ENCODE data around the gene FAM200A.
"Not testable (repeated sequence)": the region's sequence is repeated elsewhere in the genome, so short reads cannot be mapped to it uniquely, and the experiment has no call there.

The FAM200A gene

DNA sequence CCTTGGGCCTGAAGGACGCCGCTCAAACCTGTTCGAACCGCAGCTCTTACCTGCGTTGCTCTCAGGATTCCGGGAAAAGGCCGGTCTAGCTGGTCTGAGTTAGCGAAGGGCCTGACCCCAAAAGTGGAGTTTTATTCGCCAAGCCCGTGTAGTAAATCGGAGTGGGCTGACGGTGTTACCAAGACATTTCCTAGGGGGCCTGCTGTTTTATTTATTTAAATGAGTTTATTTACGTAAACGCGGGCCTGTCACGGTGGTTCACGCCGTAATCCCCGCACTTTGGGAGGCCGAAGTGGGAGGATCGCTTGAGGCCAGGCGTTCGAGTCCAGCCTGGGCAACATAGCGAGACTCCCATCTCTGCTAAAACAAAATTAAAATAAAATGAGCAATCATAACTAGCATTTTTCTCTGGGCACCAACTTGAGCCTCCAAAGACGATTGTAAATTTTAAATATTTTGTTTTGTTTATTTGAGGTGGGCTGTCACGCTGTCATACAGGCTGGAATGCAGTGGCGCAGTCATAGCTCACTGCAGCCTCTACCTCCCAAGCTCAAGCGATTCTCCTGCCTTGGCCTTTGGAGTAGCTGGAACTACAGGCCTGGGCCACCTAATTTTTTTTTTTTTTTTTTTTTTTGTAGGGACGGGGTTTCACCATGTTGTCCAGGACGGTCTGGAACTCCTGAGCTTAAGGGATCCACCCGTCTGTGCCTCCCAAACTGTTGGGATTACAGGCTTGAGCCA, 7.4 kb upstream of the FAM200A start:
- DNase-seq, result no peak
- no peak for ATAC-seq

DNA sequence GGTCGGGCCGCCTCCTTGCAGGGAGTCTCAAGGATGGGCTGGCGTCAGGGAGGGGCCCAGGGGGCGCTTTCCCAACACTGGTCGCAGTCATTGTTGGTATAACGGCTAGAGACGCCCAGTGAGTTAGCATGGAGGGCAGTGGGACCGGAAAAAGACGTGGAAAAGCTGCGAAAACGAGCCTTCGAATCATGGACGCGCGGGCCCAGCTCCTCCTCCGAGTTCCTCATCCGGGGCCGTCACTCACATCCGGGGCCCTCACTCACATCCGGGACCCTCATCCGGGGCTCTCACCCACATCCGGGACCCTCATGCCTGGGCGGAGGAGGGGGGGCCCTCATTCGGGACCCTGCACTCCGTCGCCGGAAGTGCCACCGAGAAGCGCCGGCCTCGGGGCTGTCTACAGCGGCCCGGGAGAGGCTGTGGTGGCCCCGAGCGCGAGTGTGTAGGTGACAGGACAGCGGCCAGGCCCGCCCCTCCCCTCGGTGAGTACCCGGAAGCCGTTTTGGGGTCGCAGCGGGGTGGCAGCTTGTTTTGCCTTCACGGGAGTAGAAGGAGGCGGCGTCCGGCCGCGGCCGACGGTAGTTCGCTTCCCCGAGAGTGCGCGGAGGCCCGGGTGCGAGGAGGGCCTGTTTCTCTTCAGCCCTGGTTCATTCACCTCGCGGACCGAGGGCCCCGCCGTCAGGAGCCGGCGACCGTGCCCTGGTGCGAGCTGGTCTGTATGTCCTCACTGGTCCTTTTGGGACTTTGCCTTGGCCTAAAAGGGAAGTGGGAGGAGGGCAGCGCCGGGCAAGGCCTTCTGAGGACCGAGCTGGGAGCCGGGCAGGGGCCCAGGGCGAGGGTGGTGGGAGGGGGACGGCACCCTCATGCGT, 6.6 kb upstream of the FAM200A start, which contains the start of gene ZNF655:
Gene ZNF655, plus strand, starts transcription at position 337 of the 869 bp plus-strand sequence. CDS start 1,918 bp downstream, outside the sequence.
- peak; percentile 92 for DNase-seq

DNA sequence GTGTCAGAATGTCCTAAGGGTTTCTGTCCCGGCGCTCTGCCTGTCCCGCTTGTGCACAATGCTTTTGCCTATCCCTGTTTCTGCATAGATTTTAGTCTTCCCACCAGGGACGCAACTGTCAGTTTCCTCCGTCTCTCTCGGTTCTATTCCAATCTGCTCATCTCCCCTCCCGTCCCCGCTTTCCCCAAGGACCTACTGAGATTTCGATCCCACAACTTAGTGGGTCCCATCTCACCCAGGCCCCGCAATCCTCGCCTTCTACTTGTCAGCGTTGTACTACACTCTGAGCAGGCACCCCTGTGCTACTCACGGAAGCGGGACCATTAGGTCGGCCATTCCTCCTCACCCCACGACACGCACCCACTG, 6.0 kb upstream of the FAM200A start:
- peak; percentile 61 for ATAC-seq
- no peak for DNase-seq

More for the DNA sequence above, 6.6 kb upstream of the FAM200A start, which contains the start of gene ZNF655:
- peak; percentile 91 for ATAC-seq

DNA sequence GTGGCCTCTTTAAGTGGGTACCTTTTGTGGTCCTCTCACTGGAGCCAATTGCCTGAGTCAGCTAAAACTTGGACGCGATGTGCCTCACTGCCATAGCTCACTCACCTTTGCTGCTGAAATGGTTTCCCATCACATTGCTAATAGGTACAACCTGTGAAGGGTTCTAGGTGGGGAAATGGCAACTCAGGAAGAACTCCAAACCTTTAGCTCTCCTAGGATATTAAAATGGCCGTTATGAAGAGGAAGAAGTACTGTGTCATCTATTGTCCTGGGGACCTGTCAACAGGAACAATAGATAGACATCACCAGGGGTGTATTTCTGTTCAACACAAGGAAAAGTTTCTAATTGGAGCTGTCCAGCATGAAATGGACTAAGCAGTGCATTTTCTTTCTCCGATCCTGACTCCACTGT, 5.3 kb upstream of the FAM200A start:
- ATAC-seq (no peak), DNase-seq (no peak)

DNA sequence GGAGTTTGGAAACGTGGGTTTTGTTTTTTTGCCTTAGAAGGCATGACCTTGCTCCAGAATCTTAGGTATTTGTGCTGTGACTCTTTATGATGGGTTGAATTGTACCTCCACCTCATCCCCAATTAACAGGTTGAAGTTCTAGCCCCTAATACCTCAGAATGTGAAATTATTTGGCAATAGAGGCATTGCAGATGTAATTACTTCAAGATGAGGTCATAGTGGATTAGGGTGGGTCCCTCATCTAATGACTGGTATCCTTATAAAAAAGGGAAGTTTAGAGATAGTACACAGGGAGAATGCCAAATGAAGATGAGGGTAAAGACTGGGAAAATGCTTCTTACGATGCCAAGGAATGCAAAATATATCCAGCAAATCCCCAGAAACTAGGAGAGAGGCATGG, 3.0 kb upstream of the FAM200A start:
- ATAC-seq (no peak), DNase-seq (no peak)

DNA sequence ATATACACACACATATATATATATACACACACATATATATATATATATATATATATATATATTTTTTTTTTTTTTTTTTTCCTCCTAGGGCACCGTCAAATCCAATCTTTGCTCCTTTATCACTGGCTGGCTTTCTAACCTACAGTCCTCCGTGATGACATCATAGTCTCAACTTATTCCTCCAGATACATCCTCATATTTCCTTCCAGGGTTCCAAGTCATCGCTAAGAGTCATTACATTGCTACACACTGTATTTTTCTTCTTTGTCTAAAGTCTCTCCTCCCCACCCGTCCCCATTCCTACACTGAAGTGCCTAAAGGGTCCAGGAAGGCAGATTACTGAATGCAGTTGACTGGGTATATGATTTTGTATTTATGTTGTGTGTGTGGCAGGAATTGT, 1.1 kb upstream of the FAM200A start:
- ATAC-seq, result no peak
- DNase-seq, result no peak

DNA sequence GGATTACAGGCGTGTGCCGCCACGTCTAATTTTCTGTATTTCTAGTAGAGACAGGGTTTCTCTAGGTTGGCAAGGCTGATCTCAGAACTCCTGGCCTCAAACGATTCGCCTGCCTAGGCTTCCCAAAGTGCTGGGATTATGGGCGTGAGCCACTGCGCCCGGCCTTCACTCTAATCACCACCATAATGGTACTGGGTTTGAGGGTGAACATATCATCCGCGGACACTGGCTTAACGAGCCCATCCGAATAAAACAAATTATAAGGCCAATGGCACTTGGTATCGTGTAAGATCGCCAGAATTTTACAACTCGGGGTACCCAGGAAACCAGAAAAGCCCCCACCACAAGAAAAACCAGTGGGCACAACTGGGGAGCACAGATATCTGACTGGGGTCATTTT, 580 bp downstream of the FAM200A start:
- no peak for ATAC-seq
- no peak for DNase-seq

DNA sequence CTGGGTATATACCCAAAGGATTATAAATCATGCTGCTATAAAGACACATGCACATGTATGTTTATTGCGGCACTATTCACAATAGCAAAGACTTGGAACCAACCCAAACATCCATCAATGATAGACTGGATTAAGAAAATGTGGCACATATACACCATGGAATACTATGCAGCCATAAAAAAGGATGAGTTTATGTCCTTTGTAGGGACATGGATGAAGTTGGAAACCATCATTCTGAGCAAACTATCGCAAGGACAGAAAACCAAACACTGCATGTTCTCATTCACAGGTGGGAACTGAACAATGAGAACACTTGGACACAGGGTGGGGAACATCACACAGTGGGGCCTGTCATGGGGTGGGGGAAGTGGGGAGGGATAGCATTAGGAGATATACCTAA, 2.4 kb downstream of the FAM200A start:
- DNase-seq, ATAC-seq: not testable (repeated sequence)

DNA sequence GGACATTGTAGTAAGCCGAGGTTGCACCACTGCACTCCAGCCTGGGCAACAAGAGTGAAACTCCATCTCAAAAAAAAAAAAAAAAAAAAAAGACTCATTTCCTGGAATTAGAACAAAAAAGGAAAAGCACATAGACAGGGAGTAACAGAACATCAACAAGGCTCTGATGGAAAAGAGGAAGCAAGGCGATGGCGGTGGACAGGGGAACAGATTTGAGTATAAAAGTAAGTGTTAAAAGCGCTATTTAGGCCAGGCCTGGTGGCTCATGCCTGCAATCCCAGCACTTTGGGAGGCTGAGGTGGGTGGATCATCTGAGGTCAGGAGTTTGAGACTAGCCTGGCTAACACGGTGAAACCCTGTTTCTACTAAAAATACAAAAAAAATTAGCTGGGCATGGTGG, 6.6 kb downstream of the FAM200A start:
- not testable (repeated sequence) for ATAC-seq, DNase-seq

DNA sequence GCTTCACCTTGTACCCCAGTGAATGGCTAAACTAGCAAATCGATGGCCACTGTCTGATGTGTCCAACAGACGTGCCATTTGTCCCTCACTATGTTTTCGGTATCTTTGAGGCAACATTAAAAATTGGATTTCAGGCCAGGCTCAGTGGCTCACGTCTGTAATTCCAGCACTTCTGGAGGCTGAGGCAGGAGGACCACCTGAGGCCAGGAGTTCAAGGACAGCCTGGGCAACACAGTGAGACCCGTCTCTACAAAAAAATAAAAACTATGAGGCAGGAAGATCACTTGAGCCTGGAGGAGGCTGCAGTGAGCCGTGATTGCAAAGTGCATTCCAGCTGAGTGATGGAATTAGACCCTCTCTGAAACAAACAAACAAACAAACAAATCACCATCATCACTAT, 8.0 kb downstream of the FAM200A start:
- DNase-seq (no peak), ATAC-seq (no peak)

DNA sequence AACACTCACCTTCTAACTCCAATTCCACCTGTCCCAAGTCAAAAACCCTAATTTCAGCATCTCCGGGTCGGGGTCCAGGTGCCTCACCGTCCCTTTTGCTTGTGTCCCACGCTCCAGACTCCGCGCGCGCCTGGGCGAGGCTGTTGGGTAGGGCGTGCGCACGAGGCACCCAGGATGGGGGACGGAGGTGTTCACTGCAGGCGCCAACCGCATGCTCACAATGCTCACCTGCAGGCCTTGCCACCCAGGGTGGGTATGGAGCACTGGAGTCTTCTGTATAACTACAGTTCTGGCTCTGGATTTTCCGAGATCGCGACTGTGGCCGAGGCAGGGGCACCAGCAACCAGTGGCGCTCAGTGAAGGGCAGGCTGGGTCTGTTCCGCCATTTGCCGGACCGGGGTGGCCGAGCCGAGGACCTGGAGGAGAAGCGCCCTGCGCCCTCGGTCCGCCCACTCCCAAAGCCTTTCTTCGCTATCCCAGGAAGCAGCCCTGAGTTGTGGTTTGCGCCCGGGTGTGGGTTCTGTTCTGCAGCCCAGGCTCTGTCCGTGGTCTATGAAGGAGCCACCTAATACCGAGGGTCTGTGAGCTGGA, 8.7 kb downstream of the FAM200A start:
- DNase-seq (no peak), ATAC-seq (no peak)

DNA sequence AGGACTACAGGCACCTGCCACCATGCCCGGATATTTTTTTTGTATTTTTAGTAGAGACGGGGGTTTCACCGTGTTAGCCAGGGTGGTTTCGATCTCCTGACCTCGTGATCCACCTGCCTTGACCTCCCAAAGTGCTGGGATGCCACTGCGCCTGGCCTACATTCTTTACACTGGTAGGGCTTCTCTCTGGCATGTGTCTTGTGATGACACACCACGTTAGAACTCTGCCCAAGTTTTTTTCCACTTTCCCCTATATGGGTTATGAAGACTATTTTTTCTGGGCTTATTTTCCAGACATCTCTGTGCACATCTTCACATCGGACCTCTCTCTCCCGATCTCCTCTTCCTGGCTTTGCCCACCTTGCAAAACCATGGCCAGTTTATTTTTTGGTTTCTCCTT, 10.7 kb downstream of the FAM200A start:
- ATAC-seq, result no peak
- no peak for DNase-seq

DNA sequence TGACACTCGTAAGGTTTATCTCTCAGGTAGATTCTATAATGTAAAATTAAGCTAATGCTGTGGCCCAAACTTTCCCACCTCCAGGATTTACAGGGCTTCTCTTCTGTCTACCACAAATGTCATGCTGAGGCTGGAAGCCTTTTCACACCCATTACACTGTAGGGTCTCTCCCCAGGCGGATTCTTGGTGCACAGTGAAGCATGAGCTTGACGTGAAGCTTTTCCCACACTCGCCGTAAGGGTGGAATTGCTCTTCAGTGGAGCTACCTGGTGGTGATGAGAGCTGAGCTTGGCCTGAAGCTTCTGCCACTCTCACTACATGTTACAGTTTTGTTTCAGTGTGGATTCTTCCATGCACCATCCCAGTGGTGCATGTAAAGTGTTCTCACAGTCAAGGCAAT, 11.4 kb downstream of the FAM200A start:
- no peak for ATAC-seq
- no peak for DNase-seq

DNA sequence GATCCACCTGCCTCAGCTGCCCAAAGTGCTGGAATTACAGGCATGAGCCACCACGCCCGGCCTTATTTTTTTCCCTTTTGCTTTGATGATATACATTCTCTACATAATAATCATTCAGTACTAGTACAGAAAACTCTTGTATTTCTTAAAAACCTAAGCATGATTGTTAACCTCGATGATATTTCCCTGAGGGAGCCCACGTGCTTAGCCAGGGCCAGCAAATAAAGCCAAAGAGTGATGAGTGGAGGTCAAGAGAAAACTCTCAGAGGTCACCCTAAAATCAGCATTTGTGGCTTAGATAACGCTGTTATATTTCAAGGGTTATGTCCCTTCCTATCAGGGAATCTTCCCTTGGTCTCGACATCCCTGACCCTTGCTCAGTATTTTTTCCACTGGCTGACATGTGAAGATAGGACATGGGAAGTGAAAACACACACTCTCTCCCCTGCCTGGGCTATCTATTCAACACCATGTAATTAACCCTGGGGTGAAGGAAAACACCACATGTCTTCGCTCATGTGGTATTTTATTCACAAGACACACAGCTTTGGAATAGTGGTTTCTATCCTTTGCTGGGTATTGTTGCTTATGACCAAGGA, 12.6 kb downstream of the FAM200A start:
- ATAC-seq (no peak), DNase-seq (no peak)

DNA sequence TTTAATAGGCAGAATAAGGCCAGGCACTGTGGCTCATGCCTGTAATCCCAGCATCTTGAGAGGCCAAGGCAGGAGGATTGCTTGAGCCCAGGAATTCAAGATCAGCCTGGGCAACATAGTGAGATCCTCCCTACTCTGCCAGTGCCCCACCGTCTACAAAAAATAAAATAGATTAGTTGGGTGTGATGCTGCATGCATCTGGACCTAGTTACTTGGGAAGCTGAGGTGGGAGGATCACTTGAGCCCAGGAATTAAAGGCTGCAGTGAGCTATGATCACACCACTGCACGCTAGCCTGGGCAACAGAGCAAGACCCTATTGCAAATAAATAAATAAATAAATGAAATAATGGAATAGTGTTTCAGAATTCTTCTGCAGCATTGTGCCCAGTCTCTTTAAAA, 16.2 kb downstream of the FAM200A start:
- ATAC-seq (no peak), DNase-seq (no peak)

DNA sequence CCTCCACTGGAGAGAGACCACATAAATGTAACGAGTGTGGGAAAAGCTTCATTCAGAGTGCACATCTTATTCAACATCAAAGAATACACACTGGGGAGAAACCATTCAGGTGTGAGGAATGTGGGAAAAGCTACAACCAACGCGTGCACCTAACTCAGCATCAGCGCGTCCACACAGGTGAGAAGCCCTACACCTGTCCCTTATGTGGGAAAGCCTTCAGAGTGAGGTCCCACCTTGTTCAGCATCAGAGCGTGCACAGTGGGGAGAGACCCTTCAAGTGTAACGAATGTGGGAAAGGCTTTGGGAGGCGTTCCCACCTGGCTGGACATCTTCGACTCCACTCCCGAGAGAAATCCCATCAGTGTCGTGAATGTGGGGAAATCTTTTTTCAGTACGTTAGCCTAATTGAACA, 20.6 kb downstream of the FAM200A start:
- no peak for DNase-seq
- ATAC-seq, result no peak

DNA sequence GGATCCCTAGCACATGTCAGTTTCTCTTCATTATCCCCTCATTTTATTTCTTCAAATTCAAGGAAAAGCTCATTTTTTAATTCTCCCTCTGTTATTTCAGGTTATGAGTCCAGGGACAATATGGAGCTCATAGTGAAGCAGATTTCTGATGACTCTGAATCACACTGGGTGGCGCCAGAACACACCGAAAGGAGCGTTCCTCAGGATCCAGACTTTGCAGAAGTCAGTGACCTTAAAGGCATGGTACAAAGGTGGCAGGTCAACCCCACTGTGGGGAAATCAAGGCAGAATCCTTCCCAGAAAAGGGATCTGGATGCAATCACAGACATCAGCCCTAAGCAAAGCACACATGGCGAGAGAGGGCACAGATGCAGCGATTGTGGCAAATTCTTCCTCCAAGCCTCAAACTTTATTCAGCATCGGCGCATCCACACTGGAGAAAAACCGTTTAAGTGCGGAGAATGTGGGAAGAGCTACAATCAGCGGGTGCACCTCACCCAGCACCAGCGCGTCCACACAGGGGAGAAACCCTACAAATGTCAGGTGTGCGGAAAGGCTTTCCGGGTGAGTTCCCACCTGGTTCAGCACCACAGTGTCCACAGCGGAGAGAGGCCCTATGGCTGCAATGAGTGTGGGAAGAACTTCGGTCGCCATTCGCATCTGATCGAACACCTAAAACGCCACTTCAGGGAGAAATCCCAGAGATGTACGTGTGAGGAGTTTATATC, 26.0 kb downstream of the FAM200A start:
- DNase-seq, result no peak
- peak; percentile 40 for ATAC-seq

DNA sequence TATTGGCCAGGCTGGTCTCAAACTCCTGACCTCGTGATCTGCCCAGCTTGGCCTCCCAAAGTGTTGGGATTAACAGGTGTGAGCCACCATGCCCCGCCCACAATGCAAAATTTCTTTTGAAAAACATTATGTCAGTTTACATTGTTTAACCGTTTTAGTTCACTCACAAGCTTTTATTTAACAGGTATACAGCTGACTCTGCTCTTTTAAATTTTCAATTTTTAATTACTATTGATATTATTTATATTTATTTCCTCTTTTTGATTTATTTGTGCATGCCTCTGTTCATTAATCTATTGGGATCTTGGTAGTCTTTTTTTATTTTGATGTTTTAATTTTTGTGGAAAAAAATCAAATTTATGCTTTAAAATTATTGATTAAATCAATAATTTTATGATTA, 30.5 kb downstream of the FAM200A start:
- DNase-seq (no peak), ATAC-seq (no peak)

DNA sequence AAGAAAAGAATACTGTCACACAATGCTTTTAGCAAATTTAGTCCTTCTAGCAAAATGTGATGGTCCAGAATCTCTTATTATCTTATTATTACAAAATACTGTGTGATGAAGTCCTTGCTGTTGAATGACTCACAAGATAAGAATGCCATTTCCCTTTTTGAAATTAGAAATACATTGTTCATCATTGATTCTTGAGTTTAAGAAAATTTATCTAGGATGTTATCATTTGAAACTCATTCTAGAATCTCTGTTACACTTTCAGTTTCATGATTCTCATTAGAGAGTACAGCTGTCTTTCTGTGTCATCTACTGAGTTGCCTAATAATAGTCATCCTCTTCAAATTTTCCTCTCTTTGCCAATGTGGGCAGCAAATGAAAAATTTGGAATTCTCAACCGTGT, 37.9 kb downstream of the FAM200A start:
- ATAC-seq (no peak), DNase-seq (no peak)

DNA sequence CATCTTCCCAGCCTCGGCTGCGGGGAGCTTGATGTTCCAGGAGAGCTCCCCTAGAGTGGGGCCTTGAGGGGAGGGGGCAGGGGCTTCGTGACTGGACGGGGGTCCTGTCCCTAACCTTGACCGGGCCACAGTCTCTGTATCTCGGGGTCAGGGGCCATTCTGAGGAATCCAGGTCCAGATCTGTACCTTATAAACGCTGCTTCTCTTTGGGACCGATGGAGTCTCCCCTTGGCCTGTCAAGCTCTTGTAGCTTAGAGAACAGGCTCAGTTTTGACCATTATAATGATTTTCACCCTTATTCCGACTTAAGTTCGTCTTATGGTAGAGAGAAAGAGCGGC, 46.6 kb downstream of the FAM200A start:
- DNase-seq, result no peak
- no peak for ATAC-seq

DNA sequence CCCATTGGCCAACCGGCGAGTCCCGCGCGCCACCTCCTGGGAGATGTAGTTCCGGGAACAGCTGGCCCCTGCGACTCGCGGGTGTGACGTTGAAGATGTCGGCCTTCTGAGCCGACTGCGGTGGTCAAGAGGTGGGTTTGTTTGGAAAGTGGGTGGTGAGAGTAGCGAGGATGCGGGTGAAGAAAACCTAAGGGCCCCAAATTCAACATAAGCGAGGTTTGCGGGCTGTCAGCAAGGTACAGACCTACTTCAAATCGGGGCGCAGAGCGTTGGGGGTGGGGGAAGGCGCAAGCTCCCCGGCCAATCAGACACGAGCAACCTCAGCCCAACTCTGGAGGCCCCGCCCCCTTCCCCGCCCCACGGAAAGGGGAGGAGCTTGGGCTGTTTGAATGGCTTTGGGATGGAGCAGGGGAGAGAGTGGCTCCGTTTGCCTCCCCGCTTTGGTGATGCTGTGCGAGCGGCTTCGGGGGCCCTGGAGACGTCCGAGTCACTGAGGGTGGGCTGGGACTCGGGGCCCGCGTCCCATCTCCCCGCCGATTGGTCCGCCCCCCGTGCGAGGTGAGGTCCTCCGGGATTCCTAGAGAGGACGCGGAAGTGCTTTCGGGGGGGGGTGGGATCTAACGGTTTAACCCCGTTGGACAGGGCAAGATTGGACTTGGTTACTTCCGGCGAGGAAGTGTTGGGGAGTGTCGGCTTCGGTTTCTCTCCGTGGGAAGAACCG, 47.2 kb downstream of the FAM200A start, which contains the start of gene ZKSCAN5:
Gene ZKSCAN5, plus strand, starts transcription at position 60 of the 721 bp plus-strand sequence. CDS start 1,383 bp downstream, outside the sequence.
- DNase-seq (peak; percentile 97), ATAC-seq (peak; percentile 90)
